Ovary (tissue), 9 donors: Measurements from ENCODE around the gene ST7L. TPM values are rescaled to one million over a fixed set of nuclear protein-coding genes. Genes with fewer than 3 reads are reported as not detected.

Experiments
- DNase-seq, 5 donors: peaks; one replicate each; pipeline ENCODE4 v3.0.0-alpha.2; 2019 to 2020
- H3K27ac ChIP-seq, 2 donors: fragments of 200-600 bp; one replicate each; pipeline versions ENCODE4 v1.5.1 to v1.8.0; 2019 to 2022
- H3K27me3 ChIP-seq: fragments of 200-600 bp; one replicate; pipeline ENCODE4 v1.8.0; 2022
- H3K36me3 ChIP-seq: fragments of 200-600 bp; sonication (generic); one replicate; pipeline ENCODE4 v1.5.1; 2019
- H3K4me1 ChIP-seq: one replicate; pipeline ENCODE4 v1.8.1; 2013; ENCODE audit warnings: mild to moderate bottlenecking, moderate library complexity; ENCODE audit not compliant: insufficient read depth
- H3K4me3 ChIP-seq: fragments of 200-600 bp; sonication (generic); one replicate; pipeline ENCODE4 v1.5.1; 2017
- H3K9me3 ChIP-seq, 2 donors: fragments of 200-600 bp in 1 of 2; sonication (generic) in 1 of 2; one replicate each; pipeline versions ENCODE4 v1.5.1 to v1.8.1; 2013 to 2019; ENCODE audit warnings: mild to moderate bottlenecking in 1 of 2, moderate library complexity in 1 of 2
- EP300 ChIP-seq: sonication (generic); formaldehyde crosslinking; IDR thresholded peaks from one replicate; pipeline ENCODE4 v1.6.1; 2017; ENCODE audit warnings: antibody characterized with exemption
- POLR2A ChIP-seq: fragments of 450-650 bp; IDR thresholded peaks from one replicate; pipeline ENCODE4 v1.6.1; 2017; ENCODE audit warnings: antibody characterized with exemption, mild to moderate bottlenecking, moderate library complexity
- WGBS, 3 donors: extraction: QIAGEN DNeasy Blood & Tissue Kit in 1 of 3; methylation state at CpG; one replicate each; pipeline versions ENCODE4 v1.1.5 to v1.1.7; 2013 to 2017; 5-methylcytosine and 5-hydroxymethylcytosine counted together
- intact Hi-C, 4 donors: fragments of 100-400 bp; cut with DNase I; formaldehyde crosslinking; loops; one replicate each; pipeline versions ENCODE4 v1.11.0 to v1.15.1; 2022 to 2023
- polyA plus RNA-seq, 2 donors: library from polyadenylated mRNA; stranded (reverse); fragments of 200-250 nt in 1 of 2; fragments of 350-450 nt in 1 of 2; fragmentation: Illumina TruSeq in 1 of 2; extraction: RNeasy Lipid Tissue Mini Kit (QIAGEN cat#74804) in 1 of 2; gene quantifications; one replicate each; pipeline ENCODE4 v1.2.3, GENCODE V29; 2013 to 2014
- total RNA-seq, 7 donors: library from RNA; depleted of rRNA in 2 of 7; stranded (reverse); fragments of >200 nt in 2 of 7; fragmentation: NEBNext Ultra II Directional in 3 of 7; extraction: Animal tissue kit (Norgen Biotek cat#: 25700) in 3 of 7; gene quantifications; one replicate each; pipeline versions ENCODE4 v1.1.0 to v1.2.4, GENCODE V29; 2016 to 2023
- TF ChIP-seq, protein P1 (sequence below), 3 donors: fragments of 450-650 bp in 2 of 3; fragments of 200-600 bp in 1 of 3; IDR thresholded peaks; one replicate each; pipeline versions ENCODE4 v1.5.1 to v1.8.0; 2016 to 2022; ENCODE audit warnings: antibody characterized with exemption in 3 of 3, mild to moderate bottlenecking in 1 of 3
- donor health status: DM: no; HTN: no; CAD: no; lungs with moderate emphysema.
- donor health status: DM: no; HTN: no; CAD: no.
- donor health status: Bipolar disorder and iron deficiency.
- donor health status: DM: yes; HTN: yes; CAD: no.
- donor health status: DM: no; HTN: no; CAD: no.
- donor health status: DM: yes; HTN: yes; CAD: no.

ST7L gene
- total and polyA plus RNA-seq, 9 donors = 12.5 to 32.0 (median 22.3) TPM

DNA sequence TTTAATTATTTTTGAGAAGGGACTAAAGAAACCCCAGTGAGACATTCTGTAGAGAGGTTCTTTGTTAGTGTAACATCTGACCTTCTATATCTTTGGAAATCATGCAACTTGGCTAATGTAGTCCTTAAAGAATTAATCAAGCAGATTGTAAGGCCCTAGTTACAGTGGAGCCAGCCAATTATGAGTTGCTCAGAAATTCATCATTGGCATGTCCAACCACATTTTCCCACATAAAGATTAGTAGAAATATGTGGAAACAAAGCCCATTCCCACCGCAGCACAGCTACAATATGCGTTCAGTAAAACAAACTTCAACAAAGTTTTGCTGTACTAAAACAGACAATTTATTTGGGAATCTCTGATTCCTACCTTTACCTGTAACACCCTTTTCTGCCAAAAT lies 82.4 kb downstream of the ST7L start:
- no peaks in the 10 kb centered on the region for H3K9me3 ChIP-seq
- WGBS, 3 donors = 12 to 28% (median 16%) methylated on average over 2 of the region's 2 CpGs
- intact Hi-C loops = no loop called here
- no peaks in the 10 kb centered on the region for H3K36me3 ChIP-seq
- no peak overlapping the region for H3K4me3 ChIP-seq
- no peak for TF ChIP-seq POLR2A
- TF ChIP-seq, protein P1, sequence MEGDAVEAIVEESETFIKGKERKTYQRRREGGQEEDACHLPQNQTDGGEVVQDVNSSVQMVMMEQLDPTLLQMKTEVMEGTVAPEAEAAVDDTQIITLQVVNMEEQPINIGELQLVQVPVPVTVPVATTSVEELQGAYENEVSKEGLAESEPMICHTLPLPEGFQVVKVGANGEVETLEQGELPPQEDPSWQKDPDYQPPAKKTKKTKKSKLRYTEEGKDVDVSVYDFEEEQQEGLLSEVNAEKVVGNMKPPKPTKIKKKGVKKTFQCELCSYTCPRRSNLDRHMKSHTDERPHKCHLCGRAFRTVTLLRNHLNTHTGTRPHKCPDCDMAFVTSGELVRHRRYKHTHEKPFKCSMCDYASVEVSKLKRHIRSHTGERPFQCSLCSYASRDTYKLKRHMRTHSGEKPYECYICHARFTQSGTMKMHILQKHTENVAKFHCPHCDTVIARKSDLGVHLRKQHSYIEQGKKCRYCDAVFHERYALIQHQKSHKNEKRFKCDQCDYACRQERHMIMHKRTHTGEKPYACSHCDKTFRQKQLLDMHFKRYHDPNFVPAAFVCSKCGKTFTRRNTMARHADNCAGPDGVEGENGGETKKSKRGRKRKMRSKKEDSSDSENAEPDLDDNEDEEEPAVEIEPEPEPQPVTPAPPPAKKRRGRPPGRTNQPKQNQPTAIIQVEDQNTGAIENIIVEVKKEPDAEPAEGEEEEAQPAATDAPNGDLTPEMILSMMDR (IDR thresholded peaks at IDR 0.05) = no peak
- no peak for TF ChIP-seq EP300
- peaks cover 6% of the 10 kb centered on the region for H3K4me1 ChIP-seq
- H3K27ac ChIP-seq = no peak overlapping the region
- H3K27me3 ChIP-seq = no peaks in the 10 kb centered on the region
- DNase-seq = no peak

DNA sequence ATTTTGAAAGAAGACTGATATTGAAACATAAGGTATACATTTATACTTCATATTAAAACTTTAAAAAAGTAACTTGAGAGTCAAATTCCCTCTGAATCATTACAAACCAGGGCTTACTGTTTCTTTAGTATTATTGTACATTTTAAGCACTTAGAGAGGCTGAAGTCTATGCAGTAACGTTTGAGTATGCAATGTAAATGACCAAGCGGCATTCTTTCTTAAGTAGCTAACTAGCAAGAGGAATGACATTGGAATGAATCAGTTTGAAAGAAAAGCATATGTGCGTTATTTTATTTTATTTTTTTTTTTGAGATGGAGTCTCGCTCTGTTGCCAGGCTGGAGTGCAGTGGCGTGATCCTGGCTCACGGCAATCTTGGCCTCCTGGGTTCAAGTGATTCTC lies 85.9 kb downstream of the ST7L start:
- Histone ChIP-seq H3K36me3 (no peaks in the 10 kb centered on the region), H3K4me3 (no peak overlapping the region), H3K4me1 (peaks cover 6% of the 10 kb centered on the region), H3K9me3 (no peaks in the 10 kb centered on the region), H3K27me3 (no peaks in the 10 kb centered on the region), H3K27ac (no peak overlapping the region)
- no peak for DNase-seq
- TF ChIP-seq POLR2A (no peak), EP300 (no peak)
- TF ChIP-seq, protein P1 (IDR thresholded peaks at IDR 0.05) = no peak
- WGBS, 3 donors = 91 to 96% (median 94%) methylated on average over 6 of the region's 6 CpGs
- intact Hi-C loops = no loop called here

GRCh38 chr1:112532064-112532463 lies 86.9 kb downstream of the ST7L start:
- TF ChIP-seq POLR2A = no peak
- TF ChIP-seq, protein P1 (IDR thresholded peaks at IDR 0.05) = no peak
- TF ChIP-seq EP300 = no peak
- H3K27ac ChIP-seq = no peak overlapping the region
- DNase-seq = no peak
- H3K36me3 ChIP-seq = no peaks in the 10 kb centered on the region
- intact Hi-C loops = no loop called here
- no peaks in the 10 kb centered on the region for H3K27me3 ChIP-seq
- no peaks in the 10 kb centered on the region for H3K9me3 ChIP-seq
- peaks cover 3% of the 10 kb centered on the region for H3K4me1 ChIP-seq
- H3K4me3 ChIP-seq = no peak overlapping the region
- WGBS, 3 donors = 53 to 78% (median 58%) methylated on average over 4 of the region's 4 CpGs

DNA sequence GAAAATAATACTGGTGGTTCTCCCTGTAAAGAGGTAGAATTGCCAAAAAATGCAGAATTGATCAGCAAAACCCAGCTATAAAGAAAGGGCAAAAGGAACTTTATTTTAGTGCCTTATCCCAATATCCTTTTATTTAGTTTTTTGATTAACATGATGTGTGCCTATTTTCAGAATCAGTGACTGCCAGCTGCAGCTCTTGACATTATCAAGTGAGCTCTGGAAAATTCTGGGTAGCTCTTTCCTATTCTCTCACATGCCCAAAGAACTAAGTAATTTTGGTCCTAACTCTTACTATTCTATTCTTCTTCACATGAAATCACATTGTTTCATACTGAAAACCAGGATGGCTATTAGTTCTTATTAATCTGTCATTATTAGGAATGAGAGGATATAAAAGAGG lies 88.1 kb downstream of the ST7L start:
- Histone ChIP-seq H3K9me3 (no peaks in the 10 kb centered on the region), H3K4me3 (no peak overlapping the region), H3K27me3 (no peaks in the 10 kb centered on the region), H3K4me1 (no peaks in the 10 kb centered on the region), H3K36me3 (no peaks in the 10 kb centered on the region), H3K27ac (no peak overlapping the region)
- DNase-seq = no peak
- no peak for TF ChIP-seq EP300
- TF ChIP-seq, protein P1 (IDR thresholded peaks at IDR 0.05) = no peak
- intact Hi-C loops = no loop called here

DNA sequence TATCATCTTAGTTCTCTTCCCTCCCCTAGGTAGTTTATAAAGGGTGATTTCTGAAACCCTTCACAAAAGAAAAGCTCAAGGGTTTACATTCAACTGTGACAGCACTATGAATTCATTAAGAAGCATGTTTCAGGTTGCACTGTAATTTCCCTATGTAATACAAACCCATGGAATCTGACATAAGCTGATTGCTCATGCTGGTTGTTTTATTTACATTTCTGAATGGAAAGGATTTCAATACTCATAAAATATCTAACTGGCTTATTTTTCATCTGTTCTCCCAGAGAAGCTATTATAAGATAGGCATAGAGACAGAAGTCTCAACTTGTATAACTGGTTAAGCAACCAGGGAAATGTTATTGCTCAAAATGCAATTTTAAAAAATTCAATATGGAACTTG lies 89.6 kb downstream of the ST7L start:
- H3K36me3 ChIP-seq = no peaks in the 10 kb centered on the region
- intact Hi-C loops = no loop called here

More for the DNA sequence above, 89.6 kb downstream of the ST7L start:
- Histone ChIP-seq H3K4me3 (no peak overlapping the region), H3K4me1 (peaks cover 2% of the 10 kb centered on the region), H3K27me3 (no peaks in the 10 kb centered on the region), H3K9me3 (no peaks in the 10 kb centered on the region), H3K27ac (no peak overlapping the region)
- no peak for DNase-seq
- TF ChIP-seq EP300 = no peak
